SU-DHL-6 (cell line): ENCODE data around the gene ZNF200.

Source experiments
- H2AFZ ChIP-seq: fragments of 200-600 bp; sonication (generic); 2 replicates; pipeline ENCODE4 v1.6.1; 2014; ENCODE audit warnings: low read depth, mild to moderate bottlenecking, moderate library complexity, mixed read lengths, antibody characterized with exemption, low read length; ENCODE audit not compliant: severe bottlenecking
- H3F3A ChIP-seq: fragments of 200-600 bp; shearing (Covaris generic); 2 replicates; pipeline ENCODE4 v1.6.0; 2016; ENCODE audit warnings: antibody characterized with exemption, mild to moderate bottlenecking; ENCODE audit not compliant: insufficient read depth
- H3K27ac ChIP-seq: fragments of 200-600 bp; sonication (generic); 2 replicates; pipeline ENCODE4 v1.5.1; 2016; ENCODE audit warnings: low read depth, mild to moderate bottlenecking, low read length, moderate library complexity, mixed read lengths
- H3K27me3 ChIP-seq: fragments of 200-600 bp; sonication (generic), shearing (Covaris generic); 2 replicates; pipeline ENCODE4 v1.6.0; 2014; ENCODE audit warnings: mild to moderate bottlenecking, low read length
- H3K36me3 ChIP-seq: fragments of 200-600 bp; sonication (generic); 2 replicates; pipeline ENCODE4 v1.6.1; 2014; ENCODE audit warnings: mild to moderate bottlenecking, low read length, mixed read lengths
- H3K4me2 ChIP-seq: fragments of 300-600, 200-600 bp; shearing (Covaris generic), sonication (generic); 2 replicates; pipeline ENCODE4 v1.6.0; 2014; ENCODE audit warnings: low read length, low read depth, mild to moderate bottlenecking; ENCODE audit not compliant: poor library complexity, severe bottlenecking
- H3K4me3 ChIP-seq: fragments of 200-600 bp; sonication (generic); 2 replicates; pipeline ENCODE4 v1.5.1; 2014; ENCODE audit warnings: antibody characterized with exemption, low read length, mild to moderate bottlenecking, mixed read lengths; ENCODE audit not compliant: insufficient read depth, poor library complexity, severe bottlenecking
- H3K79me2 ChIP-seq: fragments of 200-600 bp; sonication (generic); 2 replicates; pipeline ENCODE4 v1.6.1; 2014; ENCODE audit warnings: mild to moderate bottlenecking, low read length, moderate library complexity; ENCODE audit not compliant: insufficient read depth
- H3K9ac ChIP-seq: fragments of 200-600 bp; sonication (generic); 2 replicates; pipeline ENCODE4 v1.7.0; 2014; ENCODE audit warnings: mild to moderate bottlenecking, low read length
- H3K9me2 ChIP-seq: fragments of 200-600 bp; sonication (generic); replicated peaks from 2 replicates; pipeline ENCODE4 v1.6.1; 2014; ENCODE audit warnings: low read length; ENCODE audit not compliant: insufficient read depth
- H3K9me3 ChIP-seq: fragments of 200-600 bp; sonication (generic); 2 replicates; pipeline ENCODE4 v1.6.1; 2014; ENCODE audit warnings: low read length, mixed read lengths; ENCODE audit not compliant: insufficient read depth
- H4K20me1 ChIP-seq: fragments of 200-600 bp; sonication (generic); 2 replicates; pipeline ENCODE4 v1.6.1; 2014; ENCODE audit warnings: low read depth, mild to moderate bottlenecking, antibody characterized with exemption, low read length, moderate library complexity, mixed read lengths
- EZH2phosphoT487 ChIP-seq: fragments of 200-600 bp; sonication (generic), shearing (Covaris generic); conservative IDR thresholded peaks from 2 replicates; pipeline ENCODE4 v1.6.1; 2018; ENCODE audit warnings: mild to moderate bottlenecking, antibody characterized with exemption, low read length, moderate library complexity, mixed read lengths
- TF ChIP-seq, protein P1 (sequence below): fragments of 200-600 bp; sonication (generic); IDR thresholded peaks from one replicate; pipeline ENCODE4 v1.5.1; 2017; ENCODE audit warnings: antibody characterized with exemption, mild to moderate bottlenecking, low read length, moderate library complexity; ENCODE audit not compliant: insufficient read depth, poor library complexity, severe bottlenecking

Gene ZNF200

DNA sequence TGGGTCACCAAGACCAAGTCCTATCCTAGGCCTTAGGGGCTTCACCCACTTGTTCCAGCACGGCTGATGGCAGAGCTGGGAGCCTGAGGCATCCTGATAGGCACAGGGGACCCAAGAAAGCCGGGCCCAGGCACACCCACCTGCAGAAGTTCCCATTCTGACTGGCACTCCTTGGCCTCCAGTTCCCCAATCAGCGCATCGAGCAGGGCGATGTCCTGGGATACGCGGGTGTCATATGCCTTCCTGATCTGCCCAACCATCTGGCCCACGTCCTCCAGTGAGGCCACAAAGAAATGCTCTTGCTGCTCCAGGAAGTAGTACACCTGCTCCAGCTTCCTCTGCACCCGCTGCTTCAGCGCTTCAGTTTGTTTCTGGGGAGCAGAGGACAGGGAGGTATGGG, 11.9 kb upstream of the ZNF200 start:
- no peaks in the 10 kb centered on the region for H3K36me3 ChIP-seq
- H3K9me3 ChIP-seq, result no peaks in the 10 kb centered on the region
- no peaks in the 10 kb centered on the region for H3K9me2 ChIP-seq
- no peaks in the 10 kb centered on the region for H3F3A ChIP-seq
- no peaks in the 10 kb centered on the region for H3K79me2 ChIP-seq
- no peak for TF ChIP-seq EZH2phosphoT487
- TF ChIP-seq, protein P1, sequence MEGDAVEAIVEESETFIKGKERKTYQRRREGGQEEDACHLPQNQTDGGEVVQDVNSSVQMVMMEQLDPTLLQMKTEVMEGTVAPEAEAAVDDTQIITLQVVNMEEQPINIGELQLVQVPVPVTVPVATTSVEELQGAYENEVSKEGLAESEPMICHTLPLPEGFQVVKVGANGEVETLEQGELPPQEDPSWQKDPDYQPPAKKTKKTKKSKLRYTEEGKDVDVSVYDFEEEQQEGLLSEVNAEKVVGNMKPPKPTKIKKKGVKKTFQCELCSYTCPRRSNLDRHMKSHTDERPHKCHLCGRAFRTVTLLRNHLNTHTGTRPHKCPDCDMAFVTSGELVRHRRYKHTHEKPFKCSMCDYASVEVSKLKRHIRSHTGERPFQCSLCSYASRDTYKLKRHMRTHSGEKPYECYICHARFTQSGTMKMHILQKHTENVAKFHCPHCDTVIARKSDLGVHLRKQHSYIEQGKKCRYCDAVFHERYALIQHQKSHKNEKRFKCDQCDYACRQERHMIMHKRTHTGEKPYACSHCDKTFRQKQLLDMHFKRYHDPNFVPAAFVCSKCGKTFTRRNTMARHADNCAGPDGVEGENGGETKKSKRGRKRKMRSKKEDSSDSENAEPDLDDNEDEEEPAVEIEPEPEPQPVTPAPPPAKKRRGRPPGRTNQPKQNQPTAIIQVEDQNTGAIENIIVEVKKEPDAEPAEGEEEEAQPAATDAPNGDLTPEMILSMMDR, result no peak
- H3K27ac ChIP-seq, result no peak overlapping the region
- H3K27me3 ChIP-seq, result no peaks in the 10 kb centered on the region
- no peak overlapping the region for H2AFZ ChIP-seq
- H3K4me2 ChIP-seq, result no peak overlapping the region
- no peaks in the 10 kb centered on the region for H4K20me1 ChIP-seq
- H3K9ac ChIP-seq, result no peak overlapping the region
- no peak overlapping the region for H3K4me3 ChIP-seq

DNA sequence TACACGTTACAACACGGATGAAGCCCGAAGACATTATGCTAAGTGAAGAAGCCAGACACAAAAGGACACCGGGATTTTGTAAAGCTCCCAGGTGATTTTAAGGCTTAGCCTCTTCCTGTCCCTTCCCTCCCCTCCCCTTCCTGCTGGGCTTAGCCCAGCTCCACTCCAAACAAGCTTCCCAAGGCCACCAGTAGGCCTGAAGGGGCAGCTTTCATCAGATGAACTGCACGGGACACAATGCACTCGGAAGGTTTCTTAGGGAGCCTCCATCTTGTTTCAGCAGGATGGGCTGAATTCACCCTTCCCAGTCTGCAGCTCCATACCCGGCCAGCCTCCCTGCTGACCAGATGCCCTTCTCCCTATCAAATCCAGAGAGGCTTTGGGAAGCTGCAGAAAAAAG, 11.0 kb upstream of the ZNF200 start:
- no peaks in the 10 kb centered on the region for H3K27me3 ChIP-seq
- no peaks in the 10 kb centered on the region for H3K9me3 ChIP-seq
- TF ChIP-seq, protein P1, result no peak
- TF ChIP-seq EZH2phosphoT487, result no peak
- H3K27ac ChIP-seq, result no peak overlapping the region
- H3K36me3 ChIP-seq, result no peaks in the 10 kb centered on the region
- H4K20me1 ChIP-seq, result no peaks in the 10 kb centered on the region
- no peak overlapping the region for H3K4me2 ChIP-seq
- H3K79me2 ChIP-seq, result no peaks in the 10 kb centered on the region
- H2AFZ ChIP-seq, result no peak overlapping the region
- no peak overlapping the region for H3K9ac ChIP-seq
- no peaks in the 10 kb centered on the region for H3F3A ChIP-seq
- no peaks in the 10 kb centered on the region for H3K9me2 ChIP-seq
- no peak overlapping the region for H3K4me3 ChIP-seq

DNA sequence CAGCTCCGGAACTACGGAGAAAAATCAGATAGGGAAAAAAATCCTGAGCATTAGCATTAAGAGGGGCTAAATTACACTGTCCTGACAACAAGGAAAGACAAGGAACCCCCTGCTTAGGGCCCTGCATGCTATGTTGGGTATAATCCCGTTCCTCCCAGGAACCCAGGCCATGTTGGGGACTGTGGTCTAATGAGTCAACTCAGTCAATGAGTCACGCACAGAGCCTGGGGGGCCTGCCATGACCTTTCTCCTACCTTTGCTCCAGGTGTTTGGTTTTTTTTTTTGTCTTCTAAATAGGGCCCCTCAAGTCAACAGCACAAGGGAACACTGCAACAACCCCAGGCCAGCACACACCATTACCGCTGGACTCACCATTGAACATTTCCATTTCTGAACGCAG, 8.9 kb upstream of the ZNF200 start:
- H3F3A ChIP-seq, result no peaks in the 10 kb centered on the region
- no peak overlapping the region for H3K4me2 ChIP-seq
- TF ChIP-seq, protein P1, result no peak
- TF ChIP-seq EZH2phosphoT487, result no peak
- H3K27me3 ChIP-seq, result no peaks in the 10 kb centered on the region
- H3K4me3 ChIP-seq, result no peak overlapping the region
- H3K79me2 ChIP-seq, result no peaks in the 10 kb centered on the region
- H3K9me2 ChIP-seq, result no peaks in the 10 kb centered on the region
- no peaks in the 10 kb centered on the region for H4K20me1 ChIP-seq
- no peak overlapping the region for H3K9ac ChIP-seq
- no peaks in the 10 kb centered on the region for H3K36me3 ChIP-seq
- no peak overlapping the region for H3K27ac ChIP-seq
- no peaks in the 10 kb centered on the region for H3K9me3 ChIP-seq
- H2AFZ ChIP-seq, result no peak overlapping the region

DNA sequence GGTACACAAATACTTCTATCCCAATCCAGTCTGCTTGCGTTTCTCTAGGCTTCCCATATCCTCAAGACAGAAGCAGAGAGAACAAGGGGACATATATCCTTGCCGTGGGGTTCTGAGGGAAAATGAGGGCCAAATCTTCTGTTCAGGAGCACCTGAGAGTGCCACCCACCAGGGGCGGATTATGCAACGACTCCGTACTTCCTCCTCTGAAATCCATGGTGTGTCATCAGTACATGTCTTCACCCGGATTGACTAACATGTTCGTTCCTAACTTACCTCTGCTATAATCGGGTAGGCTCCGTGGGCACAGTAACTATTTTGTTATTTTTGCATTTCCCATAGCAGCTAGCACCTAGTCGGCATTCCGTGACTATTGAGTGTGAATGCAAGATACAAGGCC, 7.8 kb upstream of the ZNF200 start:
- no peaks in the 10 kb centered on the region for H3K9me2 ChIP-seq
- no peak for TF ChIP-seq EZH2phosphoT487
- TF ChIP-seq, protein P1, result no peak
- H3K79me2 ChIP-seq, result no peaks in the 10 kb centered on the region
- H3K36me3 ChIP-seq, result no peaks in the 10 kb centered on the region
- H3K9me3 ChIP-seq, result no peaks in the 10 kb centered on the region
- no peak overlapping the region for H3K4me3 ChIP-seq
- no peaks in the 10 kb centered on the region for H3F3A ChIP-seq
- H3K4me2 ChIP-seq, result no peak overlapping the region
- H4K20me1 ChIP-seq, result no peaks in the 10 kb centered on the region
- no peaks in the 10 kb centered on the region for H3K27me3 ChIP-seq
- H3K27ac ChIP-seq, result no peak overlapping the region
- H3K9ac ChIP-seq, result no peak overlapping the region
- no peak overlapping the region for H2AFZ ChIP-seq
